SK-N-MC (cell line): ENCODE measurements around the gene SLC41A3.

Experiments
- EZH2 ChIP-seq: fragments of 200-600 bp; sonication (generic); IDR thresholded peaks from one replicate; pipeline ENCODE4 v1.6.1; 2017; ENCODE audit warnings: antibody characterized with exemption
- FOXP2 ChIP-seq: optimal IDR thresholded peaks from 2 replicates; pipeline ENCODE3; 2011; ENCODE audit warnings: mild to moderate bottlenecking, moderate library complexity; ENCODE audit not compliant: insufficient read depth; ENCODE audit errors: extremely low read length, control extremely low read depth
- POLR2AphosphoS5 ChIP-seq: IDR thresholded peaks from 2 replicates; pipeline ENCODE4 v1.6.1; 2012; ENCODE audit warnings: mild to moderate bottlenecking, low read depth, low read length, borderline replicate concordance

- TF ChIP-seq POLR2AphosphoS5 (no peak), EZH2 (no peak), FOXP2 (no peak)
Observed at GRCh38 chr3:126026761-126027160, 57.2 kb downstream of the SLC41A3 start.
